ENCODE data around the gene SDCCAG8.

DNA sequence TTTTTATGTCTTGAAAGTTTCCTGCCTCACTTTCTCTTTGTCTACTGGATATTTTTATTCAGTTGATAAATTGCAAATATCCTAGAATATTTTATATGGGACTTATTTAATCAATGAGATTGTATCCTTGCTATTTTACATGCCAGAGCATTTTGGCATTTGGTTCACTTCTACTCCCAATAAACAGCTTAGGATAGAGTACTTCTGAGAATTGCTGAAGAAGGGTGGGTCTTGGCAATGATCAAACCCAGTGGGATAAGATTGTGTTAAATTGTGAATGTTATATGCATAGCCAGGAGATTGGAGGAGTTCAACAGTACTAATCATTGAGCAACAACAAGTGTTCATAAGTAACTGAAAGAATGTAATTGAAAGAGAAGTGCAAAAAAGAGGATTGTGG, 60.1 kb downstream of the SDCCAG8 start:
- no peak for TF ChIP-seq ZNF335 (tag by site-specific recombination; conservative IDR thresholded peaks at IDR 0.05)
- TF ChIP-seq, protein P1, sequence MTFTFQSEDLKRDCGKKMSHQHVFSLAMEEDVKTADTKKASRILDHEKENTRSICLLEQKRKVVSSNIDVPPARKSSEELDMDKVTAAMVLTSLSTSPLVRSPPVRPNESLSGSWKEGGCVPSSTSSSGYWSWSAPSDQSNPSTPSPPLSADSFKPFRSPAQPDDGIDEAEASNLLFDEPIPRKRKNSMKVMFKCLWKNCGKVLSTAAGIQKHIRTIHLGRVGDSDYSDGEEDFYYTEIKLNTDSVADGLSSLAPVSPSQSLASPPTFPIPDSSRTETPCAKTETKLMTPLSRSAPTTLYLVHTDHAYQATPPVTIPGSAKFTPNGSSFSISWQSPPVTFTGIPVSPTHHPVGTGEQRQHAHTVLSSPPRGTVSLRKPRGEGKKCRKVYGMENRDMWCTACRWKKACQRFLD (tag by site-specific recombination; IDR thresholded peaks at IDR 0.05): no peak
- TF ChIP-seq ZNF394 (tag by site-specific recombination; IDR thresholded peaks at IDR 0.05; ENCODE audit: borderline replicate concordance): no peak
- TF ChIP-seq, protein P2, sequence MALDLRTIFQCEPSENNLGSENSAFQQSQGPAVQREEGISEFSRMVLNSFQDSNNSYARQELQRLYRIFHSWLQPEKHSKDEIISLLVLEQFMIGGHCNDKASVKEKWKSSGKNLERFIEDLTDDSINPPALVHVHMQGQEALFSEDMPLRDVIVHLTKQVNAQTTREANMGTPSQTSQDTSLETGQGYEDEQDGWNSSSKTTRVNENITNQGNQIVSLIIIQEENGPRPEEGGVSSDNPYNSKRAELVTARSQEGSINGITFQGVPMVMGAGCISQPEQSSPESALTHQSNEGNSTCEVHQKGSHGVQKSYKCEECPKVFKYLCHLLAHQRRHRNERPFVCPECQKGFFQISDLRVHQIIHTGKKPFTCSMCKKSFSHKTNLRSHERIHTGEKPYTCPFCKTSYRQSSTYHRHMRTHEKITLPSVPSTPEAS (tag by site-specific recombination; IDR thresholded peaks at IDR 0.05): no peak
- TF ChIP-seq, protein P3, sequence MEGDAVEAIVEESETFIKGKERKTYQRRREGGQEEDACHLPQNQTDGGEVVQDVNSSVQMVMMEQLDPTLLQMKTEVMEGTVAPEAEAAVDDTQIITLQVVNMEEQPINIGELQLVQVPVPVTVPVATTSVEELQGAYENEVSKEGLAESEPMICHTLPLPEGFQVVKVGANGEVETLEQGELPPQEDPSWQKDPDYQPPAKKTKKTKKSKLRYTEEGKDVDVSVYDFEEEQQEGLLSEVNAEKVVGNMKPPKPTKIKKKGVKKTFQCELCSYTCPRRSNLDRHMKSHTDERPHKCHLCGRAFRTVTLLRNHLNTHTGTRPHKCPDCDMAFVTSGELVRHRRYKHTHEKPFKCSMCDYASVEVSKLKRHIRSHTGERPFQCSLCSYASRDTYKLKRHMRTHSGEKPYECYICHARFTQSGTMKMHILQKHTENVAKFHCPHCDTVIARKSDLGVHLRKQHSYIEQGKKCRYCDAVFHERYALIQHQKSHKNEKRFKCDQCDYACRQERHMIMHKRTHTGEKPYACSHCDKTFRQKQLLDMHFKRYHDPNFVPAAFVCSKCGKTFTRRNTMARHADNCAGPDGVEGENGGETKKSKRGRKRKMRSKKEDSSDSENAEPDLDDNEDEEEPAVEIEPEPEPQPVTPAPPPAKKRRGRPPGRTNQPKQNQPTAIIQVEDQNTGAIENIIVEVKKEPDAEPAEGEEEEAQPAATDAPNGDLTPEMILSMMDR (tag by site-specific recombination; IDR thresholded peaks at IDR 0.05): no peak
- no peak for TF ChIP-seq TCF7L2 (IDR thresholded peaks at IDR 0.05; ENCODE audit: borderline replicate concordance, low read depth, low read length)
- TF ChIP-seq ZBTB8A (tag by site-specific recombination; IDR thresholded peaks at IDR 0.05): no peak
- no peak for TF ChIP-seq GLI2 (tag by site-specific recombination; IDR thresholded peaks at IDR 0.05; ENCODE audit: borderline replicate concordance, low read depth)
- TF ChIP-seq, protein P4, sequence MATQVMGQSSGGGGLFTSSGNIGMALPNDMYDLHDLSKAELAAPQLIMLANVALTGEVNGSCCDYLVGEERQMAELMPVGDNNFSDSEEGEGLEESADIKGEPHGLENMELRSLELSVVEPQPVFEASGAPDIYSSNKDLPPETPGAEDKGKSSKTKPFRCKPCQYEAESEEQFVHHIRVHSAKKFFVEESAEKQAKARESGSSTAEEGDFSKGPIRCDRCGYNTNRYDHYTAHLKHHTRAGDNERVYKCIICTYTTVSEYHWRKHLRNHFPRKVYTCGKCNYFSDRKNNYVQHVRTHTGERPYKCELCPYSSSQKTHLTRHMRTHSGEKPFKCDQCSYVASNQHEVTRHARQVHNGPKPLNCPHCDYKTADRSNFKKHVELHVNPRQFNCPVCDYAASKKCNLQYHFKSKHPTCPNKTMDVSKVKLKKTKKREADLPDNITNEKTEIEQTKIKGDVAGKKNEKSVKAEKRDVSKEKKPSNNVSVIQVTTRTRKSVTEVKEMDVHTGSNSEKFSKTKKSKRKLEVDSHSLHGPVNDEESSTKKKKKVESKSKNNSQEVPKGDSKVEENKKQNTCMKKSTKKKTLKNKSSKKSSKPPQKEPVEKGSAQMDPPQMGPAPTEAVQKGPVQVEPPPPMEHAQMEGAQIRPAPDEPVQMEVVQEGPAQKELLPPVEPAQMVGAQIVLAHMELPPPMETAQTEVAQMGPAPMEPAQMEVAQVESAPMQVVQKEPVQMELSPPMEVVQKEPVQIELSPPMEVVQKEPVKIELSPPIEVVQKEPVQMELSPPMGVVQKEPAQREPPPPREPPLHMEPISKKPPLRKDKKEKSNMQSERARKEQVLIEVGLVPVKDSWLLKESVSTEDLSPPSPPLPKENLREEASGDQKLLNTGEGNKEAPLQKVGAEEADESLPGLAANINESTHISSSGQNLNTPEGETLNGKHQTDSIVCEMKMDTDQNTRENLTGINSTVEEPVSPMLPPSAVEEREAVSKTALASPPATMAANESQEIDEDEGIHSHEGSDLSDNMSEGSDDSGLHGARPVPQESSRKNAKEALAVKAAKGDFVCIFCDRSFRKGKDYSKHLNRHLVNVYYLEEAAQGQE (tag by site-specific recombination; IDR thresholded peaks at IDR 0.05): no peak
- TF ChIP-seq, protein P5, sequence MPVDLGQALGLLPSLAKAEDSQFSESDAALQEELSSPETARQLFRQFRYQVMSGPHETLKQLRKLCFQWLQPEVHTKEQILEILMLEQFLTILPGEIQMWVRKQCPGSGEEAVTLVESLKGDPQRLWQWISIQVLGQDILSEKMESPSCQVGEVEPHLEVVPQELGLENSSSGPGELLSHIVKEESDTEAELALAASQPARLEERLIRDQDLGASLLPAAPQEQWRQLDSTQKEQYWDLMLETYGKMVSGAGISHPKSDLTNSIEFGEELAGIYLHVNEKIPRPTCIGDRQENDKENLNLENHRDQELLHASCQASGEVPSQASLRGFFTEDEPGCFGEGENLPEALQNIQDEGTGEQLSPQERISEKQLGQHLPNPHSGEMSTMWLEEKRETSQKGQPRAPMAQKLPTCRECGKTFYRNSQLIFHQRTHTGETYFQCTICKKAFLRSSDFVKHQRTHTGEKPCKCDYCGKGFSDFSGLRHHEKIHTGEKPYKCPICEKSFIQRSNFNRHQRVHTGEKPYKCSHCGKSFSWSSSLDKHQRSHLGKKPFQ (tag by site-specific recombination; IDR thresholded peaks at IDR 0.05): no peak
- TF ChIP-seq, protein P6, sequence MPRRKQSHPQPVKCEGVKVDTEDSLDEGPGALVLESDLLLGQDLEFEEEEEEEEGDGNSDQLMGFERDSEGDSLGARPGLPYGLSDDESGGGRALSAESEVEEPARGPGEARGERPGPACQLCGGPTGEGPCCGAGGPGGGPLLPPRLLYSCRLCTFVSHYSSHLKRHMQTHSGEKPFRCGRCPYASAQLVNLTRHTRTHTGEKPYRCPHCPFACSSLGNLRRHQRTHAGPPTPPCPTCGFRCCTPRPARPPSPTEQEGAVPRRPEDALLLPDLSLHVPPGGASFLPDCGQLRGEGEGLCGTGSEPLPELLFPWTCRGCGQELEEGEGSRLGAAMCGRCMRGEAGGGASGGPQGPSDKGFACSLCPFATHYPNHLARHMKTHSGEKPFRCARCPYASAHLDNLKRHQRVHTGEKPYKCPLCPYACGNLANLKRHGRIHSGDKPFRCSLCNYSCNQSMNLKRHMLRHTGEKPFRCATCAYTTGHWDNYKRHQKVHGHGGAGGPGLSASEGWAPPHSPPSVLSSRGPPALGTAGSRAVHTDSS (tag by site-specific recombination; IDR thresholded peaks at IDR 0.05): no peak
- TF ChIP-seq, protein P7, sequence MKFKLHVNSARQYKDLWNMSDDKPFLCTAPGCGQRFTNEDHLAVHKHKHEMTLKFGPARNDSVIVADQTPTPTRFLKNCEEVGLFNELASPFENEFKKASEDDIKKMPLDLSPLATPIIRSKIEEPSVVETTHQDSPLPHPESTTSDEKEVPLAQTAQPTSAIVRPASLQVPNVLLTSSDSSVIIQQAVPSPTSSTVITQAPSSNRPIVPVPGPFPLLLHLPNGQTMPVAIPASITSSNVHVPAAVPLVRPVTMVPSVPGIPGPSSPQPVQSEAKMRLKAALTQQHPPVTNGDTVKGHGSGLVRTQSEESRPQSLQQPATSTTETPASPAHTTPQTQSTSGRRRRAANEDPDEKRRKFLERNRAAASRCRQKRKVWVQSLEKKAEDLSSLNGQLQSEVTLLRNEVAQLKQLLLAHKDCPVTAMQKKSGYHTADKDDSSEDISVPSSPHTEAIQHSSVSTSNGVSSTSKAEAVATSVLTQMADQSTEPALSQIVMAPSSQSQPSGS (tag by site-specific recombination; IDR thresholded peaks at IDR 0.05; ENCODE audit: low read depth): no peak
- TF ChIP-seq, protein P8, sequence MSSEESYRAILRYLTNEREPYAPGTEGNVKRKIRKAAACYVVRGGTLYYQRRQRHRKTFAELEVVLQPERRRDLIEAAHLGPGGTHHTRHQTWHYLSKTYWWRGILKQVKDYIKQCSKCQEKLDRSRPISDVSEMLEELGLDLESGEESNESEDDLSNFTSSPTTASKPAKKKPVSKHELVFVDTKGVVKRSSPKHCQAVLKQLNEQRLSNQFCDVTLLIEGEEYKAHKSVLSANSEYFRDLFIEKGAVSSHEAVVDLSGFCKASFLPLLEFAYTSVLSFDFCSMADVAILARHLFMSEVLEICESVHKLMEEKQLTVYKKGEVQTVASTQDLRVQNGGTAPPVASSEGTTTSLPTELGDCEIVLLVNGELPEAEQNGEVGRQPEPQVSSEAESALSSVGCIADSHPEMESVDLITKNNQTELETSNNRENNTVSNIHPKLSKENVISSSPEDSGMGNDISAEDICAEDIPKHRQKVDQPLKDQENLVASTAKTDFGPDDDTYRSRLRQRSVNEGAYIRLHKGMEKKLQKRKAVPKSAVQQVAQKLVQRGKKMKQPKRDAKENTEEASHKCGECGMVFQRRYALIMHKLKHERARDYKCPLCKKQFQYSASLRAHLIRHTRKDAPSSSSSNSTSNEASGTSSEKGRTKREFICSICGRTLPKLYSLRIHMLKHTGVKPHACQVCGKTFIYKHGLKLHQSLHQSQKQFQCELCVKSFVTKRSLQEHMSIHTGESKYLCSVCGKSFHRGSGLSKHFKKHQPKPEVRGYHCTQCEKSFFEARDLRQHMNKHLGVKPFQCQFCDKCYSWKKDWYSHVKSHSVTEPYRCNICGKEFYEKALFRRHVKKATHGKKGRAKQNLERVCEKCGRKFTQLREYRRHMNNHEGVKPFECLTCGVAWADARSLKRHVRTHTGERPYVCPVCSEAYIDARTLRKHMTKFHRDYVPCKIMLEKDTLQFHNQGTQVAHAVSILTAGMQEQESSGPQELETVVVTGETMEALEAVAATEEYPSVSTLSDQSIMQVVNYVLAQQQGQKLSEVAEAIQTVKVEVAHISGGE (tag by site-specific recombination; conservative IDR thresholded peaks at IDR 0.05; ENCODE audit: low read depth): no peak

All from HEK293 (cell line).